Measurements from ENCODE around the gene TPCN2.
"Not testable (repeated sequence)": the region's sequence is repeated elsewhere in the genome, so short reads cannot be mapped to it uniquely, and the experiment has no call there.

Gene TPCN2

DNA sequence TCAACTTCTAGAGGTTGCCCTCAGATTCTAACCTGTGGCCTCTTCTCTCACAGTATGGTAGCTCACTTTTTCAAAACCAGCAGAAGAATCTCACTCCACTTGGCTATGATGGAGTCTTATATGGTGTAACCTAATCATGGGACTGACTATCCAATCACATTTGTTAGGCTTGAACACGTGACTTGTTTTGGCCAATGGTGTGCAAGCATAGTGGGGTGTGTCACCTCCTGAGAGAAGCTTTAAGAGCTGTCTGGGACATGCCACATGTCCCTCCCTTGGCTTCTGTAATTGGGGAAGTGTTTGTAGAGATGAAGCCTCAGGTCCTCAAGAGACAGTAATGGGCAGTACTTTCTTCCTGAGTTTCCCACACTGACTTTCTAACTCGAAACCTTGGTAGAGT lies 94.2 kb downstream of the TPCN2 start:
- no peak overlapping the region for H3K4me3 ChIP-seq (ENCODE audit: low read depth, low read length)
- TF ChIP-seq, protein P1, sequence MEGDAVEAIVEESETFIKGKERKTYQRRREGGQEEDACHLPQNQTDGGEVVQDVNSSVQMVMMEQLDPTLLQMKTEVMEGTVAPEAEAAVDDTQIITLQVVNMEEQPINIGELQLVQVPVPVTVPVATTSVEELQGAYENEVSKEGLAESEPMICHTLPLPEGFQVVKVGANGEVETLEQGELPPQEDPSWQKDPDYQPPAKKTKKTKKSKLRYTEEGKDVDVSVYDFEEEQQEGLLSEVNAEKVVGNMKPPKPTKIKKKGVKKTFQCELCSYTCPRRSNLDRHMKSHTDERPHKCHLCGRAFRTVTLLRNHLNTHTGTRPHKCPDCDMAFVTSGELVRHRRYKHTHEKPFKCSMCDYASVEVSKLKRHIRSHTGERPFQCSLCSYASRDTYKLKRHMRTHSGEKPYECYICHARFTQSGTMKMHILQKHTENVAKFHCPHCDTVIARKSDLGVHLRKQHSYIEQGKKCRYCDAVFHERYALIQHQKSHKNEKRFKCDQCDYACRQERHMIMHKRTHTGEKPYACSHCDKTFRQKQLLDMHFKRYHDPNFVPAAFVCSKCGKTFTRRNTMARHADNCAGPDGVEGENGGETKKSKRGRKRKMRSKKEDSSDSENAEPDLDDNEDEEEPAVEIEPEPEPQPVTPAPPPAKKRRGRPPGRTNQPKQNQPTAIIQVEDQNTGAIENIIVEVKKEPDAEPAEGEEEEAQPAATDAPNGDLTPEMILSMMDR (IDR thresholded peaks at IDR 0.05; ENCODE audit: low read depth, low read length) = no peak

DNA sequence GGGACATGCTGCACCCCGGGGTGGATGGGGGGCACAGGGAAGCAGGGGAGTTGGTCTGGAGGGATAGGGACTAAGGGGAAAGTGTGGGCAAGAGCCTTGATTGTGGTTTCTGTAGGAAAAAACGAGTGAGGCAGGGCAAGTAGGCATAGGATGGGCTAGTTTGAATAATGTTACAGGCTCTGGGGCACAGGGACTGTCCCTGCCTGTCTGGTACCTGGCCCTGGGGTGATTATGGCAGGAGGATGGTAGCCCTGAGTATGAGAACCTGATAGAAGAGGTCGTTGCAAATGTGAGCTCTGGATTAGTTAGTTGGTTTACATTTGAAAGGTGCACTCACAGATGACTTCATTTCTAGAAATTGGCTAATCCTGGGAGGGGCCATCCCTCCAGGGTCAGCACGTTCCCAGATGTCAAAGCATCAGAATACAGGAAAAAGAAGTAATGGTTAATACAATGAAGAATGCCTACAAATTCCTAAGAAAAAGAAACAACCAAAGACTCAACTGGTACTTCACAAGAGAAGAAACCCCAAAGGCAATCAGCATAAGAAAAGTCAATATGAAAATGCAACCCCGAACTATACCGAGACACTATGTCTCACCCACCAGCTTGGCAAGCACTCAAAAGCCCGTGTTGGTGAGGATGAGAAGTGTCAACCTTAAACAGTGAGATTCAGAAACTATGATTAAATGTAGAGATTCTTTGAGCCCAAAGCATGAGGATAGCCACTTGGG lies 95.8 kb downstream of the TPCN2 start:
- TF ChIP-seq, protein P1 (IDR thresholded peaks at IDR 0.05; ENCODE audit: low read depth, low read length) = no peak
- no peak overlapping the region for H3K4me3 ChIP-seq (ENCODE audit: low read depth, low read length)

DNA sequence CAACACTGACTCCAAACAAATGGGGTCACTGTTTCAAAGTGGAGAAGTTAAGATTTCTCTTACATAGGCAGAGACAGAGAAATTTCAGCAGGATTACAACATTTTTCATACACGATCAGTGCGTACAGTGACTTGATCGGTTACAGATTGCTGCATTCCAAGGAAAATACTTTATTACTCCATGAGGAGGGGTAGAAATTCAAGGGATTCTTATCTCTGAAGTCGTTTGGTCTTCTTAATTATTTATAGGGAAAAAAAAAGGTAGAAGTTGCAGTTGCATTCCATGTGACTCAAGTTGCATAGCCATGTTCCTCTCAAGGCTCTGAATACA lies 96.3 kb downstream of the TPCN2 start:
- no peak overlapping the region for H3K4me3 ChIP-seq (ENCODE audit: low read depth, low read length)
- TF ChIP-seq, protein P1 (IDR thresholded peaks at IDR 0.05; ENCODE audit: low read depth, low read length) = no peak

DNA sequence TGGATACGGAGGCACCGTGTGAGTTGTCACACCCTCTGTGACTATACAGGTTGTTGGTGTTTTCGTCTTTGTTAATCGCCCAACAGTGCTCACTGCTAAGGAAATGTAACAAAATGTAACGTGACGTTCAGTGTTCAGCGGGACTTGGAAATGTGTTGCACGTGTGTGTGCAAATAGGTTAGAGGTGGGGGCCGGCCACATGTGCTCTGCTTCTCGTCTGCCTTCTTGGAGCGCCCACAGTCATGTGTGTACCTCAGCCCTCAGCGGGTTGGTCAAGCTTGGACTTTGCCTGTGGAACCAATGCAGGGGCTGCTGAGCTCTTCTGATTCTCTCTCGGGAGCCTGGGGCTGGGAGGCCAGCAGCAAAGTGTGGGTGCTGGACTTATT lies 99.6 kb downstream of the TPCN2 start:
- no peak overlapping the region for H3K4me3 ChIP-seq (ENCODE audit: low read depth, low read length)
- TF ChIP-seq, protein P1 (IDR thresholded peaks at IDR 0.05; ENCODE audit: low read depth, low read length) = no peak

DNA sequence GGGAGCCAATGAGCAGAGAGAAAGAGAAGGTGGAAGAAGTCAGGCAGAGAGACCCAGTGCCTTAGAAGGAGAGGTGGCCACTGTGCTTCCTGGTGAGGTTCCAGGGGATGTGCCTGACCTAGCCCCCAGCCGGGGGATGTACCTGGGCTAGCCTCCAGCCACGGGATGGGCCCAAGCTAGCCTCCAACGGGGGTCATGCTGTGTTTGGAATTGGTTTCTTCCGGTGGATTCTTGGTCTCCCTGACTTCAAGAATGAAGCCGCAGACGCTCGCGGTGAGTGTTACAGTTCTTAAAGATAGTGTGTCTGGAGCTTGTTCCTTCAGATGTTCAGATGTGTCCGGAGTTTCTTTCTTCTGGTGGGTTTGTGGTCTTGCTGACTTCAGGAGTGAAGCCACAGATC lies 100.1 kb downstream of the TPCN2 start:
- TF ChIP-seq, protein P1 (IDR thresholded peaks at IDR 0.05; ENCODE audit: low read depth, low read length) = no peak
- H3K4me3 ChIP-seq (ENCODE audit: low read depth, low read length) = no peak overlapping the region

DNA sequence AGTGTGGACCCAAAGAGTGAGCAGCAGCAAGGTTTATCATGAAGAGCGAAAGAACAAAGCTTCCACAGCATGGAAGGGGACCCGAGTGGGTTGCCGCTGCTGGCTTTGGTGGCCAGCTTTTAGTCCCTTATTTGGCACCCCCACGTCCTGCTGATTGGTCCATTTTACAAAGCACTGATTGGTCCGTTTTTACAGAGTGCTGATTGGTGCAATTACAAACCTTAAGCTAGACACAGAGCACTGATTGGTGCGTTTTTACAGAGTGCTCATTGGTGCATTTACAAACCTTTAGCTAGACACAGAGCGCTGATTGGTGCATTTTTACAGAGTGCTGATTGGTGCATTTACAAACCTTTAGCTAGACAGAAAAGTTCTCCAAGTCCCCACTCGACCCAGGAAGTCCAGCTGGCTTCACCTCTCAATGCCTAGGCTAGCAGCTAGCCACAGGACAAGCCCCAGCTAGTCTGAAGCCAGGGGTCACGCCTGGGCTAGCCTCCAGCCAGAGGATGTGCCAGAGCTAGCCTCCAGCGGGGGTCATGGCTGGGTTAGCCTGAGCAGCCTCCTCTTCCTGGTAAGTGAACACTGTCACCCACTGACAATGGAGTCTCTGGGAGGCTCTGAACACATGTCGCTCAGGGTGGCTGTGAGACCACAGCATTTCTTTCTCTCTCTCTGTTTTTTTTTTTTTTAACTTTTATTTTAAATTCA lies 100.8 kb downstream of the TPCN2 start:
- not testable (repeated sequence) for H3K4me3 ChIP-seq (ENCODE audit: low read depth, low read length)

DNA sequence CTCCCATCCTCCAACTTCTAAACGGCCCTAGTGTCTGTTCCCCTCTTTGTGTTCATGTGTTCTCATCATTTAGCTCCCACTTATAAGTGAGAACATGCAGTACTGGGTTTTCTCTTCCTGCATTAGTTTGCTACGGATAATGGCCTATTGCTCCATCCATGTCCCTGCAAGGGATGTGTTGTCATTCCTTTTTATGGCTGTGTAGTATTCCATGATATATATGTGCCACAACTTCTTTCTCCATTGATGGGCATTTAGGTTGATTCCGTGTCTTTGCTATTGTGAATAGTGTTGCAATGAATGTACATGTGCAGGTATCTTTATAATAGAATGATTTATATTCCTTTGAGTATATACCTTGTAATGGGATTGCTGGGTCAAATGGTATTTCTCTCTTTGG lies 101.4 kb downstream of the TPCN2 start:
- no peak overlapping the region for H3K4me3 ChIP-seq (ENCODE audit: low read depth, low read length)
- TF ChIP-seq, protein P1 (IDR thresholded peaks at IDR 0.05; ENCODE audit: low read depth, low read length) = no peak

All from WI38 (cell line).